ENCODE data around the gene NAT8L.
"Not testable (repeated sequence)": the region's sequence is repeated elsewhere in the genome, so short reads cannot be mapped to it uniquely, and the experiment has no call there.

NAT8L gene

DNA sequence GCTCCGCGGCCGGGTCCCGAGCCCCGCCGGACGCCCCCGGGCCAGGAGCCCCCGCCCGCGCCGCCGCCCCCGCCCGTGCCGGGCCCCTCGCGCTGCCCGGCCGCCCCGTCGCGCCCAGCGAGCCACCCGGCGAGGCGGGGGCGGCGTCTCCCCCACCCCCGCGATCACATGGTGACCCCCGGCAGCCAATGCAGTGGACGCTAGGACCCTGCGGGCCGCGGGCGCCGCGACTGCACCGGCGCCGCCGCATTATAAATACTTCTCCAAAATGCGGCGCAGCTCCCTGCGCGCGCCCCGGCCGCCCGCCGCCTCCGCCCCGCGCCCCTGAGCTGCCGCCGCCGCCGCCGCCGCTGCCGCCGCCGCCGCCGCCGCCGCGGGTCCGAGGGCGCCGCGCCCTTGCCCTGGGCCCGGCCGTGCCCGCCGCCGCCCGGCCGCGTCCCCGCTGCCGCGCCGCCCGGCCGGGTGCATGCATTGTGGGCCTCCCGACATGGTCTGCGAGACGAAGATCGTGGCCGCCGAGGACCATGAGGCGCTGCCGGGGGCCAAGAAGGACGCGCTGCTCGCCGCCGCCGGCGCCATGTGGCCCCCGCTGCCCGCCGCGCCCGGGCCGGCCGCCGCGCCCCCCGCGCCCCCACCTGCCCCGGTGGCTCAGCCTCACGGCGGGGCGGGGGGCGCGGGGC is at the start of gene NAT8L:
Gene NAT8L (plus strand): TSS at position 282 of the 680 bp plus-strand sequence. CDS start 185 bp downstream, at position 467.
- no peak for DNase-seq (ENCODE audit: low spot score)

DNA sequence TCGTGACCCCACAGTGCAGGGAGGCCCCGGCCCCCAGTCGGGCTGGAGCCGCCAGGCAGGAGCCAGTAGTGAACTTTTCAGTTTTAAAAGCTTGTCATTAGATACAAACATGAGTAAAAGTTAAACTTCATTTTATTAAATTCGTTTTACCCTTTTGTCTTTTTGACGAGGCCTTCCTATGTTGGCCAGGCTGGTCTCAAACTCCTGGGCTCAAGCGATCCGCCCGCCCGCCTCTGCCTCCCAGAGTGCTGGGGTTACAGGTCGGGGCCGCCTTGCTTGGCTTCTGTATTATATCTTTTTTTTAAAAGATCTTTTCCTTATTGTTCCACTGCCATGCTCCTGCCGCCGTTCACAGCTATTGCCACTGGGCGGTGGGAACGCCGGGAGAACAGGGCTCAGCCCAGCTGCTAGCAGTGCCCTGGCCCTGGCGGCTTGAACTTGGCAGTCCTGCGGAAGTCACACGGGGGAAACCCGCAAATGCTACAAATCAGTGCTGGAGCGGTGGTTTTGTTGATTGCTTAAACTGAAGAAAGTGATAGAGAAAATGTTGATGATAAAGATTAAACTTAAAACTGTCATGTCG is 49.4 kb upstream of the NAT8L start:
- DNase-seq (ENCODE audit: low spot score), result peak; percentile 62

GRCh38 chr4:2011583-2011982 is 47.5 kb upstream of the NAT8L start:
- DNase-seq (ENCODE audit: low spot score), result no peak

DNA sequence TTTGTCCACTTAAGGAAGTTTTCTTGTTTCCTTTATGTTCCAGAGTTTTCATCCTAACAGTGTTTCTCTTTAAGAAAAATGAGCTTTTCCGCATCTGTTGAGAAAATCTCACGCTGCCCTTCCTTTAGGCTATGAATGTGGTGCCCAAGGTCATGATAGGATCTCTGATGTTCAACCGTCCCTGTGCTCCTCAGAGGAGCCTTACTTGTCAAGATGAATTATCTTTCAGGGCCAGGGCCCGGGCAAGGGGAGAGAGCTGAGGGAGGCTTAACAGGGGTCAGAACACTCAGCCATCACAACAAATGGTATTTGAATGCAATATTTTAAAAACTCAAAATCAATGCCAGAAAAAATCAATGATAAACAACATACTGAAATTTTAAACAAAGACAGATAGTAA is 44.1 kb upstream of the NAT8L start:
- DNase-seq (ENCODE audit: low spot score), result no peak

- not testable (repeated sequence) for DNase-seq (ENCODE audit: low spot score)
Observed at GRCh38 chr4:2021358-2022018, 37.6 kb upstream of the NAT8L start.

GRCh38 chr4:2024683-2025082 is 34.4 kb upstream of the NAT8L start:
- no peak for DNase-seq (ENCODE audit: low spot score)

DNA sequence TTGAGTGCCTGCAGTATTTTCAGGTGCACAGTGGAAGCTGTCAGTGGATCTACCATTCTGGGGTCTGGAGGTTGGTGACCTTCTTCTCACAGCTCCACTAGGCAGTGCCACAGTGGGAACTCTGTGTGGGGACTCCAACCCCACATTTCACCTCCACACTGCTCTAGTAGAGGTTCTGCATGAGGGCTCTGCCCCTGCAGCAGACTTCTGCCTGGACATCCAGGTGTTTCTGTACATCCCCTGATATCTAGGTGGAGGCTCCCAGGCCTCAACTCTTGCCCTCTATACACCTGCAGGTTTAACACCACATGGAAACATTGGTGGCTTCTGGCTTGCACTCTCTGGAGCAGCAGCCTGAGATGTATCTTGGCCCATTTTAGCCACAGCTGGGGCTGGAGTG is 33.3 kb upstream of the NAT8L start:
- no peak for DNase-seq (ENCODE audit: low spot score)

- DNase-seq (ENCODE audit: low spot score), result not testable (repeated sequence)
Observed at GRCh38 chr4:2027120-2027519, 32.0 kb upstream of the NAT8L start.

DNA sequence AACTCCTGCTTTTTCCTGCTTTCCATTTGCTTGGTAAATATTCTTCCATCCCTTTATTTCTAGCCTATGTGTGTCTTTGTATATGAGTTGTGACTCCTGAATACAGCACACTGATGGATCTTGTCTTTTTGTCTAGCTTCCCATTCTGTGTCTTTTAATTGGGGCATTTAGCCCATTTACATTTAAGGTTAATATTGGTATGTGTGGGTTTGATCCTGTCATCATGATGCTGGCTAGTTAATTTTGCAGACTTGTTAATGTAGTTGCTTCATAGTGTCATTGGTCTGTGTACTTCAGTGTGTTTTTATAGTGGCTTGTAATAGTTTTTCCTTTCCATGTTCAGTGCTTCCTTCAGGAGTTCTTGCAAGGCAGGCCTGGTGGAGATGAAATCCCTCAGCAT is 28.0 kb upstream of the NAT8L start:
- not testable (repeated sequence) for DNase-seq (ENCODE audit: low spot score)

DNA sequence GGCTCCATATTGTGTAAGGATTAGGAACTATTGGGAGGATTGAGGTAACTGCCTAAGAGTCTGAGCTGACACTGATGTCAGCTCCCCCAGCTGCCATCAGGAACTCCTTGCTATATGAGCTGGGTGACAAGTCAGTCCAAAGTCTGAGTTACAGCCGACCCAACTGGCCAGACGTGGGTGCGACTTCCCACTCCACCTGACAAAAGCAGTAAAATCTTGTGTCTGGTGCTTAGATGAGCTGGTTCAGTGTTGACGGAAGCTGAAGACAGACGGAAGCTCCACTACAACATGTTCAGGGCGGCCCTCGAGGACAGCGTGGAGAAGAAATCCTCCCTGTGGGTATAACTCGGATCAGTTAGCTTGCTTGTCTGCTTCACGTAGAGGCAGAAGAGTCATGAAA is 22.8 kb upstream of the NAT8L start:
- DNase-seq (ENCODE audit: low spot score), result no peak

- DNase-seq (ENCODE audit: low spot score), result no peak
Observed at GRCh38 chr4:2036866-2037265, 22.3 kb upstream of the NAT8L start.

DNA sequence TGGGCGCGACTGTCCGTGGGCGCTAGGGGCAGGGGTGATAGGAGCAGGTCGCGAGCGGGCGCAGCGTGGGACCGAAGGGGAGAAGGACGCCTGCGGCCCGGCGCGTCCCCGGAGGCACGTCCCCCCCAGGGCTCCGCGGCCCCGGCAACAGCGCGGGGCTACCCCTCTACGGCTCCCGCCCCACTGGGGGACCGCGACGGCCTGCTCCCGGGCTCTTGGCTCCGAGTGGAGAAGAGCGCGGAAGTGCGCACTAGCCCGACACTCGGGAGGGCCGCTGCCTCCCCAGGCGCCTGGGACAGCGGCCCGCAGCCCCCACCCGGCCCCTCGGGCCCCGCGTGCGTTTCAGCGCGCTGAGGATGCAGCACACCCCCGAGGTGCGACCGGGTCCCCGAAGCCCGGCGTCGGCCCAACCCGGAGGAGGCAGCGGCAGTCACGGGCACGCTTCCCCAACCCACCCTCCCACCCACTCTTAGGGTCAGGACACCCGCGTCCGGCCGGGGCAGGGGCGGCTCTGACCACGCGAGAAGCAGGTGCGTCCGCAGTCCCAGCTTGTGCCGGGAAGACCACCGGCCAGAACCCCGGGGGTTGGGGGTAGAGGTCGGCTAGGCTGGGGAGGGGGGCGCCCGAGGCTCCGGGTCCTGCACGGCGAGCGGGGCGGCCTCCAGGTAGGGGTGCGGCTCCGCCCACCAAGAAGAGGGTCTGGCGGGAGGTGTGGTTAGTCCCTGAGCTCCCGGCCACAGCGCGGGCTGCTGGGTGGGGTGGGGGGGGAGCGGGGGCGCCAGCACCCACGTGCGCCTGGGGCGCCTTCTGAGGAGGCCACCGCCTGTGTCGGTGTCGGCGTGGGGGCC is 18.5 kb upstream of the NAT8L start:
- DNase-seq (ENCODE audit: low spot score), result no peak

GRCh38 chr4:2041239-2042130 is 17.6 kb upstream of the NAT8L start:
- DNase-seq (ENCODE audit: low spot score), result peak; percentile 91

GRCh38 chr4:2042204-2042946 is 16.8 kb upstream of the NAT8L start:
- peak; percentile 16 for DNase-seq (ENCODE audit: low spot score)

GRCh38 chr4:2042947-2043395 is 16.2 kb upstream of the NAT8L start:
- DNase-seq (ENCODE audit: low spot score), result no peak

- DNase-seq (ENCODE audit: low spot score), result no peak
Observed at GRCh38 chr4:2043396-2044118, 15.6 kb upstream of the NAT8L start.

- no peak for DNase-seq (ENCODE audit: low spot score)
Observed at GRCh38 chr4:2044119-2044485, 15.0 kb upstream of the NAT8L start.

DNA sequence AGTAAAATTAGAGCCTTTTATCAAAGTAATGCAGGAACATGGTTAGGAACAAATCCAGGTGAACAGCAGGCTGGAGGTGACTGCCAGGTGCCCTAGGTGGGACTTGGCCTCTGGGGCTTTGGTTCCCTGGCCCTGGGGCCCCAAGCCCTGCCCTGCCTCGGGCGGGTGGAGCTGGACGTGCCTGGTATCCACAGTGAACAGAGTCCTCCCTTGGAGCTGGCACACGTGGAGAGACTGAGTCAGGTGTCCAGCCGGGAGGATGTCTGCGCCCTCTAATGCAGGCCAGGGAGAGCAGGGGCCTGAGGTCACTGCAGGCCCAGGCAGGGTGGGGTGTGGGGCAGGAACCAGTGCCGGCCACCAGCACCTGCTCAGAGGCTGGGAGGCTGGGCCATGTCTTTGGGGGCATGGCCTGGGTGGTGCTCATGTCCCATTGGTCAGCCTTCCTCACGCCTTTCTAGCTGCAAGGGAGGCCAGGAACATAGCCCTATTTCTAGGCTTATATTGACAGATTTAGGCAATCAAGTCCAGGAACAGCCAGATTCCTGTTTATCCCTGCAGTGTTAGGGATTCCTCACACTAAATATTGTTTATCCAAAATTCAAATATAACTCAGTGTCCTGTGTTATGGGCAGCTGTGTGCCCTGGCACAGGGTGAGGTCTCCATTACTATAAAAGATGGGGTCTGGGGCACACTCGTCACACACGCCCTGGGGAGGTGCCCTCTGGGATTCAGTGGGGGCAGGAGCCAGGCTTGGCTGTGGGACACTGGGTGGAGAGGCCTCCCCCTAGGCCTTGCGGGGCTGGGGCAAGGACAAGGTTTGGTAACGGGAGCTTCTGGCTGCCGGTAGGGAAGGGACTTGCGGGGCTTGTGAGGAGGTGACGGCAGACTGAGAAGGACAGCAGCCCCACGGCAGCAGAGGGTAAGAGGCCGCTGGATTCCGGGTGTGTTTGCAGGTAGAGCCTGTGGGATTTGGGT is 14.3 kb upstream of the NAT8L start:
- DNase-seq (ENCODE audit: low spot score), result no peak

DNA sequence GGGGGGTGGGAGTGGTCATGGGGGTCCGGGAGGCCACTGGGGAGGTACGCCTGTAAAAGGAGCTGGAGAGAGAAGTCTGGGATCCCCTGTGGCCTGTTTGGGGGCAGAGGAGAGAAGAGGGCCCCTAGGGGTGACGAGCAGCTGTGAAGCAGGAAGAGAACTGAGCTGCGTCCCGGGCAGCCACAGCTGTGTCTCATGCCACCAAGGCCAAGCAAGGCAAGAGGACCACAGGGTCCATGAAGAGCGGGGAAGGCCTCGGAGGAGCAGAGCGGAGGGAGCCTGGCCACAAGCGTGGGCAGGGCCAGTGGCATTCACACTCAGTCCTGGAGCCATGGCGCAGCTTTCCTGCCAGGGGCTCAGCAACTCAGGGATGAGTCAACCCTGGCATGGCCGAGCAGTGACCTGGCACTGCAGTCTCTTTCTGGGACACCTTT is 13.6 kb upstream of the NAT8L start:
- DNase-seq (ENCODE audit: low spot score), result no peak
